ENCODE results near the gene HEXB.

GRCh38 chr5:74761241-74761640 lies 76.2 kb downstream of the HEXB start:
- TF ChIP-seq CTCF (IDR thresholded peaks at IDR 0.05) (no peak), POLR2A (IDR thresholded peaks at IDR 0.05) (no peak)
